HG03103 (cell line): ENCODE results near the gene FLCN.
"Not testable (repeated sequence)": the region's sequence is repeated elsewhere in the genome, so short reads cannot be mapped to it uniquely, and the experiment has no call there.

Experiments used
- ATAC-seq: cut with Tn5 transposase; IDR thresholded peaks from one replicate; pipeline ENCODE4 v1.9.1; 2021; ENCODE audit warnings: low read depth; ENCODE audit not compliant: unreplicated experiment

The FLCN gene

DNA sequence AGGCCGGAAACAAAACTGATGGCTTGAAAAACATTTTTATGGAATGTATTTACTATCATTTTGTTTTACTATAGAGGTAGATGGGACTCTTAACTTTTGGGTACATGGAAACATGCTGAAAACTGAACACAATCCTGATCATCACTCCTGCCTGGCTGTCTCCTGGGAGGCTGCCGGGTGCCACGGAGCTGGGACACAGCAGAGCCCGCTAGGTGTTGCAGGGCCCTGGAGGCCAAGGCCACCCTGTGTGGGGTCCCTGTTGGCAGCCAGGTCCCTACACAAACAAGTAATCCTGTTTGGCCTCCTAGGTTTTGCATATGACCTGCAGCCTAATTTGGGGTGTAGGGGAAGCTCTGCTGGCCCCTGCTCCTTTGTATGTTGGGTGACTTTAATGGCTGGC lies 48.4 kb downstream of the FLCN start:
- ATAC-seq, result no peak

DNA sequence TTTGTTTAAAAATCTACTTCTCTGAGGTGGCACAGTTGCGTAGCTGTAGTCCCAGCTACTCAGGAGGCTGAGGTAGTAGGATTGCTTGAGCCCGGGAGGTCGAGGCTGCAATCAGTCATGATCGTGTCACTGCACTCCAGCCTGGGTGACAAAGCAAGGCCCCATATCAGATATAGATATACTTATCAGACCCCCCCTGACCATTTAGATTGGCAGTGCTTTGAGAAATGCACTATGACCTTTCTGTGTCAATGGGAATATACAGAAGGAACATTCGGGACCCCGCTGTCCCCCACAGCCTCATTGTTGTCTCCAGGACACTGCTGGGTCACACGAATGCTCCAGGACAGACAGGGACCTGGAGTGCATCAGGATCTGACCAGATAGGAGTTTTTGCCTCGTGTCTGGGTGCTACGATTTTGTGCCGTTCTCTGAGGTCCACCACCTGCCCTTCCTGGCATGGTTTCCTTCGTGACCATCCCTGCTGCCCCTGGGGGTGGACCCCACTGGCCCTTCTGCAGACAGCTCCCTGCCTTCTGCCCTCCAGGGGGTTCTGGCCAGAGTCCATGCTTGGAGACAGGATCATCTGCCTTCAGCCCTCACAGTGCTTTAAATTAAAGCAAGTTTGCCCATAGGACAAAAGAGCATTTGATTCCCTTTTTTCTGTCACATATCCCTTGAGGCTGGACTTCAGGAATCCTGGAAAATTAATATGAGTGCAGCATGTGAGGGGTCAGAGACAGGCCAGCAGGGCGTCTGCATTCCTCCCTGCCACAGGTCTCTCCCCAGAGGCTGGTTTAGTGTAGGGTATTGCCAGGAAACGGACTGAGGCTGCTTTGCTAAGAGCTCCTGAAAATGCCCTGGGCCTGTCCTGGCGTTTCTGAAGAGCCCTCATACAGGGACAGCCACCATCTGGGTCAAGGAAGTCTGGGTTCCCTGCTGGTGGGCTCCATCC lies 50.1 kb downstream of the FLCN start:
- no peak for ATAC-seq

DNA sequence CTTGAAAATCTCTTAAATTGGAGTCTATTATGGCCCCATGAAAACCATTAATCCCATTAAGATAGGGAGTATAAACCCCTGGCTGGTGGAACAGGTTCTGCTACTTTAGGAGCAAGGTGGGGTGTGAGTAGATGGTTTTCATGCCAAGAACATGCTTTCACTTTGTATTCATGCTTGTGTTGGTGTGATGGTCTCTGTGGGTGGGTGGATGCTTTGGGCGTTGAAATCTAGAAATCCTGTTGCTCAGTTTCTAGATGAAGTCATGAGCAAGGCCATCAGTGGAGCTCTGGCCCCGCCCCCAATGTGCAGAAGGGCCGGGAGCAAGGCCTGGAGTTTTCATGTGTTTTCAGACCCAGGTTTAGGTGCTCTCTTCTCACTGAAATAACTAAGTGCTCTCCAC lies 50.9 kb downstream of the FLCN start:
- no peak for ATAC-seq

DNA sequence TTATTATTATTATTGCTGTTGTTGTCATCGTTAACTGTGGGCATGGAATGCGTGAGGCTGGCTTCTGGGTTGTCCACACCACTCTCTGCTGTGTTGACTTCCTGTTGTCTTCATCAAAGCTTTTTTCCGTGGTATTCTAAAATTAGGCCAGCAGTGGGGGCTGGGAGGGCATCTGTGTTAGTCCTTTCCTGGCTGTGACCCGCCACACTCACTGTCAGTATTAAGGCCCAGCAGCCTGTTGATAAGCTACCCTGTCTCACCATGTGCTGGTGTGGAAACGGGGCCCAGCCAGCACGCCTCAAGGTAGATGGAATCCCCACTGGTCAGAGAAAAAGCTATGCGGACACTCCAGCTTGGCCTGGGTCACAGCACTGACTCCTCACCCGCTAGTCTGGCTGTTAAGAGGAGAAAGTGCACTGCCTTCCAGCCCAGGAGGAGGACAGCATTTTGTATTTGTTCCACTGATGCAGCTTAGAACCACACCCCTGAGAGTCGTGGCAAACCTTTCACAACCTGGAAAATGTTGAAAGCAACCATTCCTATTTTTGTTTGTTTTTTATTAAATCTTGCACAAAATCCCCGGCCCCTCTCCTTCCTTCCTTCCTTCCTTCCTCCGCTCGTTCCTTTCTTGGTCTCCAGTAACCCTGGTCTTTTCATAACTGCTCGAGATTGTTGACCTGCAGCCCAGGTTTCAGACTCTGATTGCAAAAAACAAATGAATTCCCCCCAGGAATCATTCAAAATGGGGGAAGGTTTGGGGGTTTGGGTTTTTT lies 51.8 kb downstream of the FLCN start:
- not testable (repeated sequence) for ATAC-seq

DNA sequence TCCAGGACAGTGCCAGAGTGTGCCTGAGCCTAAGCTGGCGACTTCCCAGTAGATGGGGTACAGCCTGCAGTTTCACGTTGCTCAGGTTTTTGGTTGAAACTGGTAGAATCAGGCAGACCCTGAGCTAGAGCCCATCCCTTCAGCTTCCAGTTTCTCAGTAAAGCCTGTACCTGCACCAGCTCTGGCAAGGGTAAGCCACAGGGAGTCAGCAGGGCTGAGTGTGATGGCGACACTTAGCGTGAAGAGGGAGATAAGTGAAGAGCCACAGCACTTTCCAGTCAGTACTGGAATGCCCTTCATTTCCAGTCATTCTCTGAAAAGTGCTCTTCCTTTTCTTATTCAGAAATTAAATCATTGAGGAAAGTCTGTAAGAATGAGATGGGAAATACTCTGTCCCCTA lies 53.2 kb downstream of the FLCN start:
- ATAC-seq, result no peak

DNA sequence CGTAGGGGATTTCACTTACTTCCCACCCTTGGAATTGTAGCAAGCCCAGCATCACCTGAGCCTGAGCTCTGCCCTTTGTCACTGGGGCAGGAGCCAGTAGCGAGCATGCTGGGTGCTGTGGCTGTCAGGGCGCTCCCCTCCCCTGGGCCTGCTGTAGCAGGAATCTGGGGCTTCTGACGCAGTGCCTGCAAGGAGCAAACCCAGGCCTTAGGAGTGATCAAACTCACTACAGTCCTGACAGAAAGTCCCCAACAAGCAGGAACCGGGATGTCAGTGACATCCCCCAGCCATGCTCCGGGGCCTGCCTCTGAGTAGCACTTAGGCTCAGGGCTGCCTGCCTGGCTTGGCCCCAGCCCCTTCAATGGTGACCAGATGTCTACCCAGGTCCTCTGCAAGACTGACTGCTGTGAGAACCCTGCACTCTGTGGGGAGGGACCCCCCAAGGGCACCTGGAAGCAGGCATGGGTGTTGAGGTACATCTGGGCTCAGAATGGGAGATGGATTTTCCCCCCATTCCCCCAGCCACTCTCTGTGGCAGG lies 54.3 kb downstream of the FLCN start:
- ATAC-seq, result no peak

DNA sequence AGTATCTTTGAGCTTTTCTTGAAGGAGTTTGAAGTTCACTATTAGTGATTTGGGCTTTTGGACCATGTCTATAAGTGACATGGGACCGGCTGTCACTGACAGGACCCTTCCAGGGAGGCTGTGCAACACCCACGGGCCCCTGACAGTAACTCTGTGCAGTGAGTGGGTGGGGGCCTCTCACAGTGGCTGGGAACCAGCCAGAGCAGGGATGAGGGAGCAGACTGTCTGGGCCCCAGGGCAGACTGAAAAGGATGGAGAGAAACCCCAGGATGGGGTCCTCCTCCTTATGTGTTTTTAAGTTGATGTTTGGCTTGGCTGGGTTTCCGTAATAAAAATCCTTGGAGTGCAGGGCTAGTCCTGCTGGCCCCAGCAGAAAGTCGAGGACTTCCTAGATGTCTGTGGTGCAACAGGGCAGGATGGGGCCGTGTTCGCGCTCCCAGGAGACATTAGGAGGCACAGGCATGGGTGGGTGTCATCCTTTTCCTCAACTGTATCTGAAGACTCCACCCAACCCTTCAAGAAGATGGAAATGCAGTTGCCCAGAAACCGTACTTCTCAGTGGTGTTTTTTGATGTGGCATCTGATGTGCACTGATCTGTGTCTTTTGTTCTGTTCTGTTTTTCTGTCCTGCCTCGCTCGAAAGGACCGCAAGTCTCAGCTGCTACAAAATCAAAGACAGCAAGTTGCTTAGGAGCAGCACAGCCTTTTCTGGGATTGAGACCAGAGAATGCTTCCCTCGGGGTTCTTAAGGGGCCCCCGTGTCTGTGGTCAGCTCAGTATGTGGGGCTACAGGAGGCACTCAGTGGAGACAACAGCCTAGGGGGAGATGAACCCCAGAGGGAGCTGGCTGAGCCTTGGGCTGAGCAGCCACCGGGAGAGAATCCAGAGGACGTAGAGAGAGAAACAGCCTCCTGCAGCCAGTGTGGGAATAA lies 55.0 kb downstream of the FLCN start:
- ATAC-seq, result no peak

DNA sequence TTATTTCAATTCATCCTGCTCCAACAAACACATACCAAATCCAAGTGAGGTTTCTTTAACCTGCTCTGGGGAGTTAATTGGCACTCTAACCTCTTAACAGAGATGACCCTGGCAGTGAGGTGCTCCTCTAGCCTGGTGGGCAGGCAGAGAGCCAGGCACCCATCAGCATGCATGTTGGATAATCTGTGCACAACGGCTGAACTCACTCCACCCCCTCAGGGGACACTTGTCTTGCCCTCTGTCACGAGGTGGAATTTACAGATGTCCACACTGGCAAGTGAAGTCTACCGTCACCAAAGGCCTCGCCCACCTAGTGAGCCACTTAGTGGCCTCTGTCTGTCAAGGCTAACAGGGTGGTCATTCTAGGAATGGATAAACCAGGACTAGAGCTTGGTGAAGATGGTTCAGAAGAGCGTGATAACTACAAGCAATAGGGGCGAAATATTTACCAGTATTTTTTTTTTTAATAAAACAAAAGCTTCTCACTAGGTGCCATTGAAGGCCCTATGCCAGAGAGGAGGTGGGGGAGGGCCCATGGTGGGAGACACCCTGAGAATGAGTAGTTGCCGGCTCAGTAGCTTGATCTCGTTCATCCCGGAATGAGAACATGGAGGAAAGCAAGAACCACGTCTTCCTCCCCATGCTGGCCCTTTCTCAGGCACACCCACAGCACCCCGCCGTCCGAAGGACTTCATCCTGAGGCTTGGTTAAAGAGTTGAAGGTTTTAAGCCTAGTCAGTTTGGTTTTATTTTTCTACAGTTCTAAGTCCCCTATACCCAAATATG lies 56.0 kb downstream of the FLCN start:
- ATAC-seq, result no peak

DNA sequence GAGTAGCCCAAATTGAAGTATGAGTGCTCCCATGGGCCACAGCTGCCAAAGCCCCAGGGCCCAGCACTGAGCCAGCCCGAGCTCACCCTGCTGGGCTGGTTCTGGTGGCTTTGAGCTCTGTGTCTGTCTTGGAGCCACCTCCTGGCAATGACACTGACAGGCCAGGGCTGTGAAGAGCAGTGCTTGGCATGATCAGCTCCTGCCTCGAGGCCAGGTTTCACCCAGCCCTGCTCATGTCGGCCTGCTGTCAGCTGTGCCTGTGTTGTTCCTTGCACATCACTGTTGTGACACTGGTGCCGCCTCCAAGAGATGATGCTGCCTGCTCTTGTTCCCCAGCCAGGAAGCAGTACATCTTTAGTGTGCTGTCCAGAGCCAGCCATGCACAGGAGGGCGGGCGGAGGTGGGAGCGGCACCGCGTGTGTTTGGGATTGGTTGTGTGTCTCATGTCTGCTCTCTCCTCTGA lies 56.8 kb downstream of the FLCN start:
- ATAC-seq, result no peak

DNA sequence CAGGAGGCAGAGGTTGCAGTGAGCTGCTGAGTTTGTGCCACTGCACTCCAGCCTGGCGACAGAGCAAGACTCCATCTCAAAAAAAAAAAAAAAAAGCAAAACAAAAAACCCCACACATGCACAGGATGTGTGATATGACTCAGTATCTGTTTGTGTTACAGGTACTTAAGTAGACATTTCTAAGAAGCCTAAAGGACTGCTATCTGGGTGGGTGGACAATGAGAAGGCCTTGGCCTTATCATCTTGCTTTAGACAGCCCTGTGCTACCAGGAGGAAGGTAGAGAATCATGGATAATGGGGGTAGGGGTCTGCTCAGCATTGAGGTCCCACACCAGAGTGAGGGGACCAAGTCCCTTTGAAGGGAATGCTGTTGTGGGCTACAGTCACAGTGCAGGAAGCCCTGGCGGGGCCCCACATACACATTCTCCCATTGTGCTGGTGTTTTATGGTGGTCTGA lies 57.6 kb downstream of the FLCN start:
- ATAC-seq, result no peak

DNA sequence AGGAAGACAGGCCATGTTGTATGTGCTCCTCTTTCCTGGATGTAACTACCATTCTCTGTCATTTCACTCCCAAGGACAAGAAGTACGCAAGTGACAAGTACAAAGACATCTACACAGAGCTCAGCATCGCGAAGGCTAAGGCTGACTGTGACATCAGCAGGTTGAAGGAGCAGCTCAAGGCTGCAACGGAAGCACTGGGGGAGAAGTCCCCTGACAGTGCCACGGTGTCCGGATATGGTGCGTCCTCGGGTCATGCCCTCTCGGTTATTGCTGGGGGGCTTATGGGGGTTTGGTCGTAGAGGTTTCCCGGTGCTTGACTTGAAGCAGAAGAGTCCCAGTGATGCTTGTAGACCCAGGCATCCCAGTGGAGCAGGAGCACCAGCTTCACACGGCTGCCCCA lies 59.8 kb downstream of the FLCN start:
- ATAC-seq, result no peak

DNA sequence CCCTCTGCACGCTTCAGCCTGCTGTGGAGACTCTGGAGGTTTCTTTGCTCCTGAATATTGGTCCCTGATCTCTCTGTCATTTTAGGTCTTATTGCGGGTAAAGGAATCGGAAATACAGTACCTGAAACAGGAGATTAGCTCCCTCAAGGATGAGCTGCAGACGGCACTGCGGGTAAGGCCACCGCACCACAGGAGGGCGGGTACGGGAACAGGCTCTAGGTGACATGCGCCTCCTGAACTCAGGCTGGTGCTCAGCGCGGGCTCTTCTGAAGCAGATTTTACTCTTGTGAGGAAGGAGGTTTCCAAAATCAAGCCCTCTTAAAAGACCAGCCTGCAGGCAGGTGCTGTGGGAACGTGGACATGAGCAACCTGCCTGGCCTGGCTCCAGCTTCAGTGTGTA lies 60.6 kb downstream of the FLCN start:
- no peak for ATAC-seq

DNA sequence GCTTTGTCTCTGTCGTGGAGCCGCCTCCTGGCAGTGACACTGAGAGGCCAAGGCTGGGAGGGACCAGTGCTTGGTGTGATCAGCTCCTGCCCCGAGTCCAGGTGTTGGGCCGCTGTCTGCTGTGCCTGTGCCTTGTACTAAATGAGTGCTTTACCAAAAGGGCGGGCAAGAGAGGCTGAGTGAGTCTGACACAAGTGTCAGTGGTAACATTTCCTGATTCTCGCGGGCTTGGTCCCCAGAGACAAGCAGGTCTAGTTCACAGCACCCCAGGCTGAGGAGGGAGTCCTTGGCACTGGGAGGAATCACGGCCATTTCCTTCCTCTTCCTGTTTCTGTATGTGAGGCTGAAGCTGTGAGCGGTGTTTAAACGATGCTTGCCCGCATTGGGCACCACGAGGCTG lies 61.1 kb downstream of the FLCN start:
- no peak for ATAC-seq

DNA sequence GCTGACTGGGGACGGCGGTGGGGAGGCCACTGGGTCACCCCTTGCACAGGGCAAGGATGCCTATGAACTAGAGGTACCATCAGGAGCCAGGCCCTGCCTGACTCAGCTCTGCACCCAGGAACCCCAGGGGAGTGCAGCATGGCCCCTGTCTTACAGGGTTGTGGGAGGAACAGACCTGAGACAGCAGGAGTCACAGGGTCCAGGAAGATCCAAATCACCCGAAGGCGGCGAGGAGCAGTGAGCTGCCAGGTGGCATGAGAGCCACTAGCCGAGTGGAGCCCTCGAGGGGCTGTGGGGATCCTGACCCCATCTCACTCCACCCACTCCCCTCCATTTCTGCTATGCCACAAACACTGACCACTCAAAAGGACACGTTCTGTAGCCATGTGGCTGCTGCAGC lies 61.6 kb downstream of the FLCN start:
- no peak for ATAC-seq

DNA sequence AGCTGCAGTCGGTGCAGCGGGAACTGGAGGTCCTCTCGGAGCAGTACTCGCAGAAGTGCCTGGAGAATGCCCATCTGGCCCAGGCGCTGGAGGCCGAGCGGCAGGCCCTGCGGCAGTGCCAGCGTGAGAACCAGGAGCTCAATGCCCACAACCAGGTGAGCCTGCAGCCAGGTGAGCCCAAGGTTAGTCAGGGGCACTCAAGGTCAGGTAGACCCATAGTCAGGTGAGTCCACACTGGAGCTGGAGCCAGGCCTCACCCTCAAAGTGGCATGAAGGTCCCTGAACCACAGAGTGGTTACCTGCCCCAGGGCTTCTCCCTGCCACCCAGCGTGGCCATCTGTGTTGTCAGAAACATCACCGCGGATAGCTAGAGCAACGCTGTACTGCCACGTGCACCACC lies 63.0 kb downstream of the FLCN start:
- ATAC-seq, result no peak

DNA sequence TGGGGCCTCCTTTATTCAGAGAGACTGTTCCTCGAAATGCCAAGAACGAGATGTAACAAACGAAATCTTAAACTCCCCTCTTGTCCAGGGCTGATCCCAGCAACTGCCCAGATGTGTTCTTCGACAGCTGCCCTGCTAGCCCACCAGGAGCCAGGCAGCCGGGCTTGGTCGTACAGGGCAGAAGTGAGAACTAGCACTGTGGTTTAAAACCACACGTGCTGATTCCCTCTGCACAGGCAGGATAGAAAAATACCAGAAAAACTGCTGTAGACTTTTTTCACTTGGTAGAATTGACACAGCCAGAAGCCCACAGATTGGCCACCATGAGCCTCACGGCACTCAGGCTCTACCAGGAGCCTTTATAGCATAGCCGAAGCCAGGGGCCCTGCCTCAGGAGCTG lies 64.0 kb downstream of the FLCN start:
- ATAC-seq, result no peak

DNA sequence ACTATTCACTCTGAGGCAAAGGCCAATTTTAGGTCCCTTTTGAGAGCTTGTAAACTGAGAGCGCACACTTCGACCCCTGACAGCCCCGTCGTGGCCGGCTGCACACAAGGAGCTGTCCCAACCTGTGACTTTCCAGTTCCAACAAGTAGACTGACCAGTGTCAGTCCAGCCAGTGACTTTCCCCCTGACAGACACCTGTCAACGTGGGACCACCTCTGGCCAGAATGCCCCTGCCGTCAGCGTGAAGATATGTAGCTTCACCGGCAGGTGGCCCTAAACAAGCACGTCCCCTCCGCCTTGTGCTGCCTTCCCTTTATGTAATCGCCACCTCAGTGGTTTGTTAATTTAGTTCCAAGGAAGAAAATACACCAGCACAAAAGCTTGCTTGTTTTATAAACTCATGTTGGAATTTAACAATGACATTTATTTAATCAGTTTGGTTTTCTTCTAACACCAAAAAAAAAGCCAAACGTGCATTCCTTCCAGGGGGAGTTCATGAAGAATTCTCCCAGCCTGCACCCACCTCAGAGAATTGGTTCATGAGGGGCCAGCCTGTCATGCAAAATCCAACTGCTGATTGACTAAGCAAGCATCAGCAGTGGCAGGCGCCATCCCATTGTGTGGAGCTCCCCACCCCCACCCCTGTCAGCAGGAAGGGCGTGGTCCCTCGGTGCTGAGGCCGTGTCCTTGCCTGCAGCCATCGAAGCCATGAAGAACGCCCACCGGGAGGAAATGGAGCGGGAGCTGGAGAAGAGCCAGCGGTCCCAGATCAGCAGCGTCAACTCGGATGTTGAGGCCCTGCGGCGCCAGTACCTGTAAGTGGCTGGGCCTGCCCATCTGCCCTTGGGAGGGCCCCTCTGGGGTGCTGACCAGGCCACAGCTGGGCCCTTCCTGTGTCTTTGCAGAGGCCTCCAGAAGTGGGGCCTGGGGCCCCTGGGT lies 64.7 kb downstream of the FLCN start:
- no peak for ATAC-seq

DNA sequence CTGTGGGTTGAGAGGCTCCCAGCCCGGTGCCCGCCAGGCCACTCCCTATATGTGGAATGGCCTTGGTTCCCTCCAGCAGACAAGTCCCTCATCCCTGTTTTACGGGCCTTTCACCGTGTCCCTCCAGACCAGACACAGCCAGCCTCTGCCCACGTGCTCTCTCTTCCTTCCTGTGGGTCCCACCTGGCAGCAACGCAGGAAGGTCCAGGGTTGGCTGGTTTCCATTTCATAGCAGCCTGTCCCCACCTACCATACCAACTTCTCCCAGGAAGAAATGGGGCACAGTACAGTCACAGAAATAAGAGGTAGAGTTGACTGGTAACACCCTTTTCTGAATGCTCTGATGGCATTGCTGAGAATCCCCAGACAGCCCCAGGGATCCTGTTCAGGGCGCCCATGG lies 65.8 kb downstream of the FLCN start:
- ATAC-seq, result no peak
